ENCODE measurements around the gene LGI2. TPM values are rescaled to one million over a fixed set of nuclear protein-coding genes. Genes with fewer than 3 reads are reported as not detected.

Gene LGI2
- total RNA-seq, 1 donor from 2014 or later: 0.08 TPM

DNA sequence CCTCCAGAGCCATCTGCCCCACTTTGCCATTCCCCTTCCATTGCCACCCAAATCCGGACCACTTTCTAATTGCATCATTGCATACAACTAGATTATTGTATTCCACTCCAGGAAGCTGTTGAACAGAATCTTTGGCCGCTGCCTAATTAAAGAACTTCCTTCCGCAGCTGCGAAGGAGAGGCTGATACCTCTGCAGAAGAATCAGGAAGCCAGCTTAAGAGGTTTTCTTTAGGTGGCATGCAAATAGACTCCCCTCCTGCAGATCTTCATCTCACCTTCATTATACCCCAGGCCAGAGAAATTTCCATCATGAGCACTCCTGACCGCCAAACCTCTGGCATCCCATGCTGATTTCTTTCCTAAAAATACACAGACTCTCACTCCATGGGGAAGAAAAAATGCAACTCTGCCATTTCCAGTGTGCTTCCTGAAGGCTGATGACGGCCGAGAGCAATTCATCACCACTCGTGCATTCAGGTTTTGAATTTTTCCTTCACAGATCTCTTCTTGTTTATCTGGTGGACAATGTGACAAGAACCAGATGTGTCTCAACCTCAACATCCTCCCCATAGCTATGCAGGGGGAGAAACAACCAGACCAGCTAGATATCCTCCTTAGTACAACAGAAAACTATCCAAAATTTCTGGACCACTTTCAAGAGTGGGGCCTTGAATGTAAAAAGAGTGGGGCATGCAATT lies 31.2 kb downstream of the LGI2 start:
- no peak for TF ChIP-seq CTCF (IDR thresholded peaks at IDR 0.05)
- DNase-seq (ENCODE audit: extremely low spot score, unreplicated experiment): no peak
- H3K27ac Mint-ChIP-seq (ENCODE audit: unreplicated experiment): no peak overlapping the region
- H3K27me3 Mint-ChIP-seq (ENCODE audit: unreplicated experiment): peaks cover 23% of the 10 kb centered on the region
- no peak overlapping the region for H3K4me3 Mint-ChIP-seq (ENCODE audit: unreplicated experiment)
- H3K36me3 Mint-ChIP-seq (ENCODE audit: unreplicated experiment): no peaks in the 10 kb centered on the region
- no peaks in the 10 kb centered on the region for H3K9me3 Mint-ChIP-seq (ENCODE audit: unreplicated experiment)
- no peaks in the 10 kb centered on the region for H3K4me1 Mint-ChIP-seq (ENCODE audit: unreplicated experiment)

DNA sequence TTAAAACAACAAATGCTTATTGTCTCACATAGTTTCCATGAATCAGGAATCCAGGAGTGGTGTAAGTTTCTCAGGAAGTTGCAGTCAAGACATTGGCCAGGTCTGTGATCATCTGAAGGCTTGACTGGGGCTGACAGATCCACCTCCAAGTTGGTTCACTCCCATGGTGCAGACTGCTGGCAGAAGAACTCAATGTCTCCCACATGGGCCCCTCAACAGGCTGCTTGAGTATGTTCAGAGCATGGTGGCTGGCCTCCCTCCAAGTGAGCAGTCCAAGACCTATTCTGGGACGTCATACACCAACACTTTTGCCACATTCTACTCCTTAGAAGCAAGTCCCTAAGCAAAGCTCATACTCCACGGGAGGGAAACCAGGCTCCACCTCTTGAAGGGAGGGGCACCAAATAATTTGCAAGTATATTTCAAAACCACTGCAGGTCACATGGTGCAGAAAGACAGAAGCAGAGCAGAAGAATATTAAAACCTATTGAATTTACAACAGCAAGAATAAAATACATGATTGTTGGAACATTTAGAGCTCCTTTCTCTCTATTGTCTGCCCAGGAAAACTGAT lies 35.3 kb downstream of the LGI2 start:
- TF ChIP-seq CTCF (IDR thresholded peaks at IDR 0.05): no peak
- Mint-ChIP-seq H3K27ac (ENCODE audit: unreplicated experiment) (no peak overlapping the region), H3K36me3 (ENCODE audit: unreplicated experiment) (no peaks in the 10 kb centered on the region), H3K27me3 (ENCODE audit: unreplicated experiment) (peaks cover 16% of the 10 kb centered on the region), H3K9me3 (ENCODE audit: unreplicated experiment) (no peaks in the 10 kb centered on the region), H3K4me1 (ENCODE audit: unreplicated experiment) (no peaks in the 10 kb centered on the region), H3K4me3 (ENCODE audit: unreplicated experiment) (no peak overlapping the region)
- DNase-seq (ENCODE audit: extremely low spot score, unreplicated experiment): no peak

DNA sequence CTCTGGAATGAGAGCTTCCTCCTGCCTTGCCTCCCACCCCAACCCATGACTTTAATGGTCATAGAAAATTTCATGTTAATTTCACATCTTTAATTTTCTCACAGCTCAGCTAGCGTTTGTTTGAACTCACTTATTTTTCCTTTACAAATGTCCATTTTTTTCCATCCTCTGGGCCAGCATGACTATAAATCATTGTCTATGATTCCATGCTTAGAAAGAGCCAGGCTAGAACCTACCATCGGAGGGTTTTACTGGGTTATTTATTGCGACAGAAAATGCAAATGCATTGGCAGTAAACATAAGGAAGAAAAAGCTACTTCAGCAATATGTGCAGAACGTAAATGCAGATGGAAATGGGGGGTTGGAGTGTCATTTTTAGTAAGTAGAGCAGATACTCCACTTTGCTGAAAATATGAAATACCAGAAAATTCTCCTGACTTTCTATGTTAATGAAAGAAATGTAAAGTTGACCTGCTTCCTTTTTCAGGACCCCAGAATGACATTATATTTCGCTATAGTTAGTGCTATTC lies 37.1 kb downstream of the LGI2 start:
- peaks cover 4% of the 10 kb centered on the region for H3K27me3 Mint-ChIP-seq (ENCODE audit: unreplicated experiment)
- DNase-seq (ENCODE audit: extremely low spot score, unreplicated experiment): no peak
- no peaks in the 10 kb centered on the region for H3K4me1 Mint-ChIP-seq (ENCODE audit: unreplicated experiment)
- no peaks in the 10 kb centered on the region for H3K9me3 Mint-ChIP-seq (ENCODE audit: unreplicated experiment)
- no peaks in the 10 kb centered on the region for H3K36me3 Mint-ChIP-seq (ENCODE audit: unreplicated experiment)
- H3K27ac Mint-ChIP-seq (ENCODE audit: unreplicated experiment): no peak overlapping the region
- no peak for TF ChIP-seq CTCF (IDR thresholded peaks at IDR 0.05)
- no peak overlapping the region for H3K4me3 Mint-ChIP-seq (ENCODE audit: unreplicated experiment)

DNA sequence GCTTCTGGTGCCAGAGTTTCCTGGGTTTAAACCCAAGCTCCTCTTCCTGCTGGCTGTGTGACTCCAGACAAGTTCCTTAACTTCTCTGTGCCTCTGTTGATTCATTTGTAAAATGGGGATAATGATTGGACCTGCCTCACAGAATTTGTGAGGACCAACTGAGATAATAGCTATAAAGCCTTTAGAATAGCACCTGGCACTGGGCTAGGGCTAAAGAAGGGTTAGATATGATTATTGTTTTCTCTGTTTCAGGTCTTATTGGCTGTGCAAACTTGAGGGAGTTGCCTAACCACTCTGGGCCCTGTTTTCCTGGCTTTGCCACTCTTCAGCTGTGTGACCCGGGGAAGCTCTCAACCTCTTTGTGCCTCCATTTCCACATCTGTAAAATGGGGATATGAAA lies 37.8 kb downstream of the LGI2 start:
- Mint-ChIP-seq H3K4me1 (ENCODE audit: unreplicated experiment) (no peaks in the 10 kb centered on the region), H3K9me3 (ENCODE audit: unreplicated experiment) (no peaks in the 10 kb centered on the region), H3K4me3 (ENCODE audit: unreplicated experiment) (no peak overlapping the region), H3K27ac (ENCODE audit: unreplicated experiment) (no peak overlapping the region), H3K27me3 (ENCODE audit: unreplicated experiment) (peaks cover 2% of the 10 kb centered on the region), H3K36me3 (ENCODE audit: unreplicated experiment) (no peaks in the 10 kb centered on the region)
- DNase-seq (ENCODE audit: extremely low spot score, unreplicated experiment): no peak
- no peak for TF ChIP-seq CTCF (IDR thresholded peaks at IDR 0.05)

- no peak for DNase-seq (ENCODE audit: extremely low spot score, unreplicated experiment)
- no peaks in the 10 kb centered on the region for H3K9me3 Mint-ChIP-seq (ENCODE audit: unreplicated experiment)
- no peak overlapping the region for H3K4me3 Mint-ChIP-seq (ENCODE audit: unreplicated experiment)
- TF ChIP-seq CTCF (IDR thresholded peaks at IDR 0.05): no peak
- H3K4me1 Mint-ChIP-seq (ENCODE audit: unreplicated experiment): no peaks in the 10 kb centered on the region
- H3K36me3 Mint-ChIP-seq (ENCODE audit: unreplicated experiment): no peaks in the 10 kb centered on the region
- no peak overlapping the region for H3K27ac Mint-ChIP-seq (ENCODE audit: unreplicated experiment)
- peaks cover 2% of the 10 kb centered on the region for H3K27me3 Mint-ChIP-seq (ENCODE audit: unreplicated experiment)
Measured at GRCh38 chr4:24991015-24991414, 39.7 kb downstream of the LGI2 start.

Measured in osteocyte (in vitro differentiated cells).